WTC11 (cell line): ENCODE measurements around the gene RILP. TPM values are rescaled to one million over a fixed set of nuclear protein-coding genes. Genes with fewer than 3 reads are reported as not detected.

Source experiments
- ATF1 ChIP-seq: sonication (generic); formaldehyde crosslinking; IDR thresholded peaks from 2 replicates; pipeline ENCODE4 v1.8.1; 2023; ENCODE audit warnings: mild to moderate bottlenecking, moderate library complexity, missing genetic modification reagents
- CREM ChIP-seq: sonication (generic); formaldehyde crosslinking; IDR thresholded peaks from 2 replicates; pipeline ENCODE4 v1.8.1; 2022; ENCODE audit warnings: mild to moderate bottlenecking, missing genetic modification reagents, moderate library complexity
- E2F5 ChIP-seq: sonication (generic); formaldehyde crosslinking; IDR thresholded peaks from 2 replicates; pipeline ENCODE4 v1.8.1; 2022; ENCODE audit warnings: mild to moderate bottlenecking, moderate library complexity, missing genetic modification reagents
- ELF4 ChIP-seq: sonication (generic); formaldehyde crosslinking; IDR thresholded peaks from 2 replicates; pipeline ENCODE4 v1.8.1; 2022; ENCODE audit warnings: low read depth, mild to moderate bottlenecking, moderate library complexity, missing genetic modification reagents
- EMX1 ChIP-seq: fragments of 250-450 bp; sonication (Bioruptor Pico); IDR thresholded peaks from 2 replicates; pipeline ENCODE4 v1.8.0; 2021; ENCODE audit warnings: mild to moderate bottlenecking
- ESRRA ChIP-seq: sonication (generic); formaldehyde crosslinking; IDR thresholded peaks from 2 replicates; pipeline ENCODE4 v1.8.1; 2022; ENCODE audit warnings: mild to moderate bottlenecking, missing genetic modification reagents, borderline replicate concordance
- ETV6 ChIP-seq: sonication (generic); formaldehyde crosslinking; IDR thresholded peaks from 2 replicates; pipeline ENCODE4 v1.8.1; 2022; ENCODE audit warnings: mild to moderate bottlenecking, missing genetic modification reagents
- FOXP1 ChIP-seq: sonication (generic); formaldehyde crosslinking; IDR thresholded peaks from 2 replicates; pipeline ENCODE4 v1.8.0; 2022; ENCODE audit warnings: missing genetic modification reagents, mild to moderate bottlenecking, moderate library complexity, borderline replicate concordance
- FOXP4 ChIP-seq: sonication (generic); formaldehyde crosslinking; IDR thresholded peaks from 2 replicates; pipeline ENCODE4 v1.8.0; 2022; ENCODE audit warnings: mild to moderate bottlenecking, missing genetic modification reagents
- HMGXB4 ChIP-seq: sonication (generic); formaldehyde crosslinking; IDR thresholded peaks from 2 replicates; pipeline ENCODE4 v1.8.1; 2023; ENCODE audit warnings: mild to moderate bottlenecking, moderate library complexity, missing genetic modification reagents
- MAX ChIP-seq: sonication (generic); formaldehyde crosslinking; IDR thresholded peaks from 2 replicates; pipeline ENCODE4 v1.8.0; 2022; ENCODE audit warnings: mild to moderate bottlenecking, missing genetic modification reagents
- NR2C2 ChIP-seq: sonication (generic); formaldehyde crosslinking; IDR thresholded peaks from 2 replicates; pipeline ENCODE4 v1.8.0; 2022; ENCODE audit warnings: mild to moderate bottlenecking, missing genetic modification reagents
- OVOL2 ChIP-seq: fragments of 250-450 bp; sonication (Bioruptor Pico); IDR thresholded peaks from 2 replicates; pipeline ENCODE4 v1.9.0; 2021; ENCODE audit warnings: mild to moderate bottlenecking, borderline replicate concordance
- RELA ChIP-seq: sonication (generic); formaldehyde crosslinking; IDR thresholded peaks from 2 replicates; pipeline ENCODE4 v1.8.1; 2022; ENCODE audit warnings: missing genetic modification reagents, mild to moderate bottlenecking, borderline replicate concordance
- RORB ChIP-seq: fragments of 250-450 bp; sonication (Bioruptor Pico); IDR thresholded peaks from 2 replicates; pipeline ENCODE4 v1.9.0; 2021; ENCODE audit warnings: mild to moderate bottlenecking
- SMAD3 ChIP-seq: sonication (generic); formaldehyde crosslinking; IDR thresholded peaks from 2 replicates; pipeline ENCODE4 v1.8.0; 2022; ENCODE audit warnings: missing genetic modification reagents, mild to moderate bottlenecking, borderline replicate concordance
- SP1 ChIP-seq: sonication (generic); formaldehyde crosslinking; conservative IDR thresholded peaks from 2 replicates; pipeline ENCODE4 v1.8.1; 2022; ENCODE audit warnings: missing genetic modification reagents
- TEAD4 ChIP-seq: sonication (generic); formaldehyde crosslinking; IDR thresholded peaks from 2 replicates; pipeline ENCODE4 v1.8.0; 2022; ENCODE audit warnings: mild to moderate bottlenecking, missing genetic modification reagents
- TP53 ChIP-seq: sonication (generic); formaldehyde crosslinking; IDR thresholded peaks from 2 replicates; pipeline ENCODE4 v1.8.1; 2023; ENCODE audit warnings: mild to moderate bottlenecking, missing genetic modification reagents
- ZBTB21 ChIP-seq: sonication (generic); formaldehyde crosslinking; IDR thresholded peaks from 2 replicates; pipeline ENCODE4 v1.8.1; 2023; ENCODE audit warnings: mild to moderate bottlenecking, missing genetic modification reagents, borderline replicate concordance
- ZBTB43 ChIP-seq: sonication (generic); formaldehyde crosslinking; IDR thresholded peaks from 2 replicates; pipeline ENCODE4 v1.8.1; 2023; ENCODE audit warnings: mild to moderate bottlenecking, missing genetic modification reagents
- ZMAT4 ChIP-seq: fragments of 250-450 bp; sonication (Bioruptor Pico); IDR thresholded peaks from 2 replicates; pipeline ENCODE4 v1.9.0; 2021; ENCODE audit warnings: mild to moderate bottlenecking
- ZNF425 ChIP-seq: fragments of 250-450 bp; sonication (Bioruptor Pico); conservative IDR thresholded peaks from 2 replicates; pipeline ENCODE4 v1.9.0; 2021; ENCODE audit warnings: mild to moderate bottlenecking
- total RNA-seq: library from RNA; stranded (reverse); gene quantifications from 3 replicates; pipeline ENCODE4 v1.2.3, GENCODE V29; 2021

Gene RILP
- total RNA-seq, 1 experiment from 2014 or later, result 11.7 TPM

- no peak for TF ChIP-seq ZNF425 (CRISPR knock-in tag)
- TF ChIP-seq ZBTB43 (CRISPR knock-in tag), result 0 out of 2 replicates have a peak, but pooled peaks have one; percentile 22
- TF ChIP-seq ESRRA (CRISPR knock-in tag), result no peak
- TF ChIP-seq TEAD4 (CRISPR knock-in tag), result no peak
- TF ChIP-seq CREM, result no peak
- TF ChIP-seq RORB, result no peak
- no peak for TF ChIP-seq TP53
- TF ChIP-seq ETV6 (CRISPR knock-in tag), result no peak
- no peak for TF ChIP-seq RELA (CRISPR knock-in tag)
- no peak for TF ChIP-seq SMAD3
- peak; percentile 52; the same call in 1 of the 2 replicates for TF ChIP-seq FOXP4 (CRISPR knock-in tag)
- no peak for TF ChIP-seq FOXP1 (CRISPR knock-in tag)
- no peak for TF ChIP-seq NR2C2 (CRISPR knock-in tag)
- peak; percentile 79; the same call in 1 of the 2 replicates for TF ChIP-seq HMGXB4 (CRISPR knock-in tag)
- no peak for TF ChIP-seq ZMAT4 (CRISPR knock-in tag)
- no peak for TF ChIP-seq ZBTB21
- 0 out of 2 replicates have a peak, but pooled peaks have one; percentile 13 for TF ChIP-seq MAX (CRISPR knock-in tag)
- TF ChIP-seq OVOL2 (CRISPR knock-in tag), result no peak
- no peak for TF ChIP-seq ATF1 (CRISPR knock-in tag)
- TF ChIP-seq ELF4, result no peak
- 0 out of 2 replicates have a peak, but pooled peaks have one; percentile 70 for TF ChIP-seq E2F5
- TF ChIP-seq SP1, result peak; percentile 89
- TF ChIP-seq EMX1 (CRISPR knock-in tag), result no peak
These were observed 463 bp downstream of the RILP start (continued) for GRCh38 chr17:1648963-1649843.
